Neuronal stem cell (in vitro differentiated cells): ENCODE data around the gene GJB5.
A peak's percentile ranks its signal among the peaks of the same experiment; 100 is the strongest.

Source experiments
- DNase-seq: peaks from one replicate; pipeline ENCODE4 v3.0.0-alpha.2; 2013; ENCODE audit warnings: low spot score
- H2AFZ ChIP-seq: one replicate; pipeline ENCODE4 v1.6.1; 2013; ENCODE audit warnings: mild to moderate bottlenecking, low read length, inconsistent platforms
- H2AK5ac ChIP-seq: 2 replicates; pipeline ENCODE4 v1.6.1; 2013; ENCODE audit warnings: low read depth, mild to moderate bottlenecking, inconsistent platforms, low read length, moderate library complexity, mixed read lengths
- H2BK120ac ChIP-seq: 2 replicates; pipeline ENCODE4 v1.6.1; 2013; ENCODE audit warnings: low read depth, mild to moderate bottlenecking, inconsistent platforms, low read length, moderate library complexity, mixed read lengths
- H2BK12ac ChIP-seq: one replicate; pipeline ENCODE4 v1.6.1; 2013; ENCODE audit warnings: low read length, inconsistent platforms
- H2BK15ac ChIP-seq: 2 replicates; pipeline ENCODE4 v1.6.1; 2013; ENCODE audit warnings: mild to moderate bottlenecking, low read length, inconsistent platforms, mixed read lengths
- H2BK5ac ChIP-seq: one replicate; pipeline ENCODE4 v1.6.1; 2013; ENCODE audit warnings: inconsistent platforms, mild to moderate bottlenecking, low read length, moderate library complexity
- H3K14ac ChIP-seq: one replicate; pipeline ENCODE4 v1.6.1; 2013; ENCODE audit warnings: low read length, inconsistent platforms
- H3K18ac ChIP-seq: 2 replicates; pipeline ENCODE4 v1.6.1; 2013; ENCODE audit warnings: low read length, inconsistent platforms
- H3K23ac ChIP-seq: 2 replicates; pipeline ENCODE4 v1.6.1; 2013; ENCODE audit warnings: low read depth, mild to moderate bottlenecking, mixed read lengths, low read length, inconsistent platforms; ENCODE audit not compliant: poor library complexity
- H3K27ac ChIP-seq: replicated peaks from 3 replicates; pipeline ENCODE4 v1.5.1; 2013; ENCODE audit warnings: low read length, inconsistent platforms
- H3K27me3 ChIP-seq, 3 experiments: 2 replicates each; pipeline ENCODE4 v1.6.1; 2013; ENCODE audit warnings: low read length in 3 of 3, mild to moderate bottlenecking in 2 of 3, inconsistent platforms in 1 of 3, low read depth in 1 of 3, mixed read lengths in 1 of 3, moderate library complexity in 1 of 3; ENCODE audit not compliant: control insufficient read depth in 3 of 3, insufficient read depth in 3 of 3
- H3K36me3 ChIP-seq, 2 donors: replicated peaks in 1 of 2; 2 replicates each; pipeline ENCODE4 v1.6.1; 2013; ENCODE audit warnings: low read length in 2 of 2; ENCODE audit not compliant: control insufficient read depth in 2 of 2, insufficient read depth in 2 of 2
- H3K4ac ChIP-seq: 2 replicates; pipeline ENCODE4 v1.6.1; 2013; ENCODE audit warnings: inconsistent platforms, mild to moderate bottlenecking, low read length, moderate library complexity
- H3K4me1 ChIP-seq, 2 donors: 1 replicate in 1 of 2; 2 replicates in 1 of 2; pipeline ENCODE4 v1.6.1; 2013; ENCODE audit warnings: low read length in 2 of 2, low read depth in 1 of 2; ENCODE audit not compliant: control insufficient read depth in 2 of 2, insufficient read depth in 1 of 2
- H3K4me2 ChIP-seq: one replicate; pipeline ENCODE4 v1.6.1; 2013; ENCODE audit warnings: mild to moderate bottlenecking, low read length, inconsistent platforms; ENCODE audit not compliant: insufficient read depth, poor library complexity, severe bottlenecking
- H3K4me3 ChIP-seq, 2 donors: 2 replicates each; pipeline ENCODE4 v1.5.1; 2013; ENCODE audit warnings: low read length in 2 of 2, mild to moderate bottlenecking in 2 of 2, inconsistent platforms in 1 of 2, moderate library complexity in 1 of 2
- H3K79me1 ChIP-seq: one replicate; pipeline ENCODE4 v1.6.1; 2013; ENCODE audit warnings: low read depth, mild to moderate bottlenecking, inconsistent platforms, low read length, moderate library complexity
- H3K9ac ChIP-seq: one replicate; pipeline ENCODE4 v1.6.1; 2013; ENCODE audit warnings: mild to moderate bottlenecking, low read depth, low read length, inconsistent platforms; ENCODE audit not compliant: poor library complexity
- H3K9me3 ChIP-seq, 2 donors: replicated peaks in 1 of 2; 2 replicates each; pipeline versions ENCODE3 to v1.6.1; 2013; ENCODE audit warnings: low read length in 2 of 2, mild to moderate bottlenecking in 2 of 2, inconsistent platforms in 1 of 2, low read depth in 1 of 2, mixed read lengths in 1 of 2, moderate library complexity in 1 of 2; ENCODE audit not compliant: control insufficient read depth in 2 of 2, insufficient read depth in 1 of 2
- H4K8ac ChIP-seq: one replicate; pipeline ENCODE4 v1.6.1; 2013; ENCODE audit warnings: low read depth, mild to moderate bottlenecking, inconsistent platforms, low read length, moderate library complexity
- H4K91ac ChIP-seq: one replicate; pipeline ENCODE4 v1.6.1; 2013; ENCODE audit warnings: low read length, low read depth, mild to moderate bottlenecking, inconsistent platforms; ENCODE audit not compliant: poor library complexity
- WGBS, 2 donors: extraction: QIAGEN DNeasy Blood & Tissue Kit; methylation state at CpG; one replicate each; pipeline ENCODE4 v1.1.7; 2013; ENCODE audit warnings: missing lambda C conversion rate in 2 of 2, mixed read lengths in 1 of 2; ENCODE audit not compliant: insufficient read length in 2 of 2, insufficient replicate concordance in 1 of 2; ENCODE audit errors: extremely low coverage in 2 of 2; 5-methylcytosine and 5-hydroxymethylcytosine counted together

GJB5 gene

GRCh38 chr1:34787461-34788420 is 32.9 kb downstream of the GJB5 start:
- no peak overlapping the region for H3K4me3 ChIP-seq

GRCh38 chr1:34790985-34791384 is 36.1 kb downstream of the GJB5 start:
- DNase-seq, result no peak
- Histone ChIP-seq H3K9ac (no peak overlapping the region), H2BK5ac (no peak overlapping the region), H2BK12ac (no peak overlapping the region), H3K18ac (no peak overlapping the region), H2BK15ac (no peak overlapping the region), H2AFZ (no peak overlapping the region), H3K9me3 (peaks cover 2 to 5% of the 10 kb centered on the region in 2 donors), H3K4me3 (no peak overlapping the region), H3K23ac (no peak overlapping the region), H3K27ac (no peak overlapping the region), H3K4ac (no peak overlapping the region), H3K14ac (no peak overlapping the region), H3K4me1 (peaks cover 2 to 3% of the 10 kb centered on the region in 2 donors), H4K91ac (no peak overlapping the region), H2BK120ac (no peak overlapping the region), H3K27me3 (peaks cover 0 to 34% (median 0%) of the 10 kb centered on the region in 3 experiments), H3K4me2 (no peak overlapping the region), H4K8ac (no peak overlapping the region), H3K36me3 (no peaks in the 10 kb centered on the region), H3K79me1 (no peaks in the 10 kb centered on the region), H2AK5ac (no peak overlapping the region)
- WGBS, 2 donors, result no CpG with 5 or more reads among the region's 6 CpGs

More at GRCh38 chr1:34787461-34788420, 32.9 kb downstream of the GJB5 start:
- Histone ChIP-seq H3K4me1 (peaks cover 0 to 2% of the 10 kb centered on the region in 2 donors), H3K79me1 (no peaks in the 10 kb centered on the region), H3K4ac (no peak overlapping the region), H3K27ac (no peak overlapping the region), H2BK12ac (no peak overlapping the region), H3K27me3 (peaks cover 0 to 21% (median 3%) of the 10 kb centered on the region in 3 experiments), H2AFZ (no peak overlapping the region), H2BK15ac (no peak overlapping the region), H4K8ac (no peak overlapping the region), H2AK5ac (no peak overlapping the region), H2BK120ac (no peak overlapping the region), H3K4me2 (no peak overlapping the region), H3K9me3 (peaks cover 2 to 5% of the 10 kb centered on the region in 2 donors), H3K18ac (no peak overlapping the region), H2BK5ac (no peak overlapping the region), H3K23ac (no peak overlapping the region), H3K14ac (no peak overlapping the region), H3K36me3 (no peaks in the 10 kb centered on the region), H4K91ac (no peak overlapping the region), H3K9ac (no peak overlapping the region)
- no CpG with 5 or more reads among the region's 9 CpGs for WGBS, 2 donors
- no peak for DNase-seq

DNA sequence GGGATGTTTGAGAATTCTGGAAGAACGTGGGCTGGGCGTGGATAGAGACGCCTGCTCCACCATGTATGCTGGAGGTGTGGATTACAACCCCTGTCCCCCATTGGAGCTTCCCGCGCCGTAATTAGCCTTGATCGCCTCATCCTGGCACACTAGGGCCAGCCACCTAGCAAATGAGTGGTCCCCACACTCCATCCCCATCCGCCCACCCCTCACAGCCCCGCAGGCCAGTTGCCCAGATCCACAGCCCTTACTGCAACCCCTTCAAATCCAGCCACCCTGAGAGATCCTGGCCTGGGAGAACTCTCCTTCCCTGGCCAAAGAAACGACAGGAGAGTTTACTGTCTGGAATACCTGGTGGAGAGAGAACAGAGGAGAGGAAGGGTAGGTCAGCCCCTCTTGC is 37.6 kb downstream of the GJB5 start:
- H2BK15ac ChIP-seq, result no peak overlapping the region
- no peaks in the 10 kb centered on the region for H3K79me1 ChIP-seq
- H3K36me3 ChIP-seq, result no peaks in the 10 kb centered on the region
- H3K27ac ChIP-seq, result no peak overlapping the region
- no peak overlapping the region for H3K4me3 ChIP-seq
- no peak for DNase-seq
- H3K23ac ChIP-seq, result no peak overlapping the region
- H3K4me2 ChIP-seq, result peak overlapping the region; percentile 58
- H3K18ac ChIP-seq, result peak overlapping the region; percentile 2
- no peak overlapping the region for H2AFZ ChIP-seq
- H2BK5ac ChIP-seq, result no peak overlapping the region
- no peak overlapping the region for H3K4ac ChIP-seq
- H3K14ac ChIP-seq, result no peak overlapping the region
- H2AK5ac ChIP-seq, result no peak overlapping the region
- no peak overlapping the region for H4K8ac ChIP-seq
- no peak overlapping the region for H3K9ac ChIP-seq
- no CpG with 5 or more reads among the region's 10 CpGs for WGBS, 2 donors
- no peak overlapping the region for H2BK12ac ChIP-seq
- H3K4me1 ChIP-seq, result peaks cover 8 to 11% of the 10 kb centered on the region in 2 donors
- no peak overlapping the region for H4K91ac ChIP-seq
- H3K27me3 ChIP-seq, result peaks cover 0 to 30% (median 0%) of the 10 kb centered on the region in 3 experiments
- peaks cover 2 to 5% of the 10 kb centered on the region in 2 donors for H3K9me3 ChIP-seq
- H2BK120ac ChIP-seq, result no peak overlapping the region
